ENCODE results near the gene DCTN2.
"Not testable (repeated sequence)": the region's sequence is repeated elsewhere in the genome, so short reads cannot be mapped to it uniquely, and the experiment has no call there.

DCTN2 gene

DNA sequence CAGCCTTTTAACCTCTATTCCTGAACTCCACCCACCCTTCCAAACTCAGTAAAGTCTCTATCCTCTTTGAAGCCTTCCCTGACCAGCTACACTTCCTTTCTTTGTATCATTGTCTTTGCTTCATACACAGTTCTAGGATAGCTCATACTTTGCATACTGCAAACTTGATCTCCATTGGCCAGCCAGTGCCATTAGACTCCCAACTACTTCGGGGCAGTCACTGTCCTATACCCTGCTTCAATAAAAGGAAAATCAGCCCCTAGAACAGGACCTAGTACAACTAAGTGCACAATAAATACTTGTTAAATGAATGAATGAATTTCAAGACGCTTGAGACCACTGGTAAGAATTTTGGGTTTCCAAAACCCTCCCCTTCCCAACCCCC is 43.5 kb upstream of the DCTN2 start:
- Mint-ChIP-seq H3K27ac (no peak overlapping the region), H3K9me3 (no peaks in the 10 kb centered on the region), H3K4me1 (peaks cover 20% of the 10 kb centered on the region), H3K4me3 (peak overlapping the region; percentile 96), H3K27me3 (ENCODE audit: low read depth, poor library complexity) (peaks cover 16% of the 10 kb centered on the region), H3K36me3 (ENCODE audit: low read depth) (no peaks in the 10 kb centered on the region)
- TF ChIP-seq, protein P1, sequence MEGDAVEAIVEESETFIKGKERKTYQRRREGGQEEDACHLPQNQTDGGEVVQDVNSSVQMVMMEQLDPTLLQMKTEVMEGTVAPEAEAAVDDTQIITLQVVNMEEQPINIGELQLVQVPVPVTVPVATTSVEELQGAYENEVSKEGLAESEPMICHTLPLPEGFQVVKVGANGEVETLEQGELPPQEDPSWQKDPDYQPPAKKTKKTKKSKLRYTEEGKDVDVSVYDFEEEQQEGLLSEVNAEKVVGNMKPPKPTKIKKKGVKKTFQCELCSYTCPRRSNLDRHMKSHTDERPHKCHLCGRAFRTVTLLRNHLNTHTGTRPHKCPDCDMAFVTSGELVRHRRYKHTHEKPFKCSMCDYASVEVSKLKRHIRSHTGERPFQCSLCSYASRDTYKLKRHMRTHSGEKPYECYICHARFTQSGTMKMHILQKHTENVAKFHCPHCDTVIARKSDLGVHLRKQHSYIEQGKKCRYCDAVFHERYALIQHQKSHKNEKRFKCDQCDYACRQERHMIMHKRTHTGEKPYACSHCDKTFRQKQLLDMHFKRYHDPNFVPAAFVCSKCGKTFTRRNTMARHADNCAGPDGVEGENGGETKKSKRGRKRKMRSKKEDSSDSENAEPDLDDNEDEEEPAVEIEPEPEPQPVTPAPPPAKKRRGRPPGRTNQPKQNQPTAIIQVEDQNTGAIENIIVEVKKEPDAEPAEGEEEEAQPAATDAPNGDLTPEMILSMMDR (IDR thresholded peaks at IDR 0.05) = no peak
- DNase-seq = no peak

- Mint-ChIP-seq H3K27me3 (ENCODE audit: low read depth, poor library complexity) (peaks cover 16% of the 10 kb centered on the region), H3K4me1 (peaks cover 20% of the 10 kb centered on the region)
- H3K4me3 Mint-ChIP-seq; DNase-seq; H3K9me3 Mint-ChIP-seq; H3K27ac Mint-ChIP-seq; H3K36me3 Mint-ChIP-seq (ENCODE audit: low read depth): not testable (repeated sequence)
Observed at GRCh38 chr12:57588951-57589610, 42.1 kb upstream of the DCTN2 start.

DNA sequence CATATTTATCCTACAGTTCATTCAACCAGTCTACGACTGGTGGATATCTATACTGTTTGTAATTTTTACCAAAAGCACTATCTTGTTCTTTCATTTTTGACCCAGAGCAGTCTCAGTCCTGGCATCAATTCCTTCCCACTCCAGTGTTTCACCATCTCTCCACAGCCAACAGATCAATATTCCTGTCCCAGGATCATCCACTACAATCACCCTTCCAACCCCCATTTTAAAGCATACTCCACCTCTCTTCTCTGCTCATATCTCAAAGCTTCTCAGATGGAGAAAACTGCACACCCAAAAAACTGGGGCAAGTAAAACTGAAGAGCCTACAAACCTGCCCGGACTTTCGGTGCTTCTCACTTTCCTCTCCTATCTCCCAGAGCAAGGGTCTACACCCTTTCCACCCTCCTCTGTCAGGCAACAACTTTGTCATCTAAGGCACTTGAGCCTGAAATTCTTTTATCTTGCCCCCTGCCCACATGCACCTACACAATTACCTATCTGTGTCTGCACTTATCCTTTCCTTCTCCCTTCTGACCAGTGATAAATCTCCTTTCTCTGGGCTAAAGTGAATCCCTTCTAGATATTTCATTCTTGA is 39.9 kb upstream of the DCTN2 start:
- TF ChIP-seq, protein P1 (IDR thresholded peaks at IDR 0.05) = no peak
- no peak for DNase-seq
- Mint-ChIP-seq H3K9me3 (no peaks in the 10 kb centered on the region), H3K27me3 (ENCODE audit: low read depth, poor library complexity) (peaks cover 13% of the 10 kb centered on the region), H3K36me3 (ENCODE audit: low read depth) (no peaks in the 10 kb centered on the region), H3K4me1 (peaks cover 14% of the 10 kb centered on the region), H3K4me3 (no peak overlapping the region), H3K27ac (no peak overlapping the region)

- Mint-ChIP-seq H3K36me3 (ENCODE audit: low read depth) (no peaks in the 10 kb centered on the region), H3K4me3 (no peak overlapping the region), H3K27ac (no peak overlapping the region), H3K9me3 (no peaks in the 10 kb centered on the region), H3K4me1 (peaks cover 7% of the 10 kb centered on the region), H3K27me3 (ENCODE audit: low read depth, poor library complexity) (peaks cover 11% of the 10 kb centered on the region)
- no peak for DNase-seq
- TF ChIP-seq, protein P1 (IDR thresholded peaks at IDR 0.05) = no peak
Observed at GRCh38 chr12:57586128-57586527, 39.1 kb upstream of the DCTN2 start.

- no peak overlapping the region for H3K27ac Mint-ChIP-seq
- no peaks in the 10 kb centered on the region for H3K36me3 Mint-ChIP-seq (ENCODE audit: low read depth)
- H3K4me3 Mint-ChIP-seq = no peak overlapping the region
- H3K4me1 Mint-ChIP-seq = peaks cover under 1% of the 10 kb centered on the region
- TF ChIP-seq, protein P1 (IDR thresholded peaks at IDR 0.05) = no peak
- H3K27me3 Mint-ChIP-seq (ENCODE audit: low read depth, poor library complexity) = peaks cover 3% of the 10 kb centered on the region
- DNase-seq = no peak
- no peaks in the 10 kb centered on the region for H3K9me3 Mint-ChIP-seq
Observed at GRCh38 chr12:57585156-57585555, 38.2 kb upstream of the DCTN2 start.

DNA sequence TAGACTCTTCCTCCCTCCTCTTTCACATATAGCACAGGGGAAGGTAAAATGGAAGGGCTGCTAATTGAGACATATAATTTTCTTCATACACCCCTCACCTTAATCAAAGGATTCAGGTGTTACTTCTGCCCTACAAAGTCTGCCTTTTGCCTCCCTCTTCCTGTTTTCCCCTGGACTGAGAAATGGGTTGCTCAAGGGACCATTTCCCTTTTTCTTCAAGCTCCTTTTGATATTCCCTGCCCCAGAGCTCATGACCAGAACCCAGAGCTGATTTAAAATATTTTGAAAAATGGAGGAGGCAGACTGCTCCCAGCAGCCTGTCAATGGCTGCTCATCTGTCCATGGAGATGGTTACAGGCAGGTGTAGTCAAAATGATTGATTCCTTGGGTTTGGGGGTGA is 37.7 kb upstream of the DCTN2 start:
- Mint-ChIP-seq H3K27ac (no peak overlapping the region), H3K36me3 (ENCODE audit: low read depth) (no peaks in the 10 kb centered on the region), H3K27me3 (ENCODE audit: low read depth, poor library complexity) (peaks cover 5% of the 10 kb centered on the region), H3K4me1 (no peaks in the 10 kb centered on the region), H3K9me3 (no peaks in the 10 kb centered on the region), H3K4me3 (no peak overlapping the region)
- TF ChIP-seq, protein P1 (IDR thresholded peaks at IDR 0.05) = no peak
- no peak for DNase-seq

All from nephron progenitor cell (in vitro differentiated cells).